Astrocyte of the spinal cord (primary cell): ENCODE data around the gene CNOT8.

Experiments used
- DNase-seq: peaks from one replicate; pipeline ENCODE4 v3.0.0; 2011; ENCODE audit warnings: low read depth, low spot score
- H3K4me3 ChIP-seq: 2 replicates; pipeline ENCODE4 v1.5.1; 2011; ENCODE audit warnings: low read depth, mild to moderate bottlenecking, low read length, moderate library complexity
- in situ Hi-C: cut with HindIII; loops from 2 replicates; pipeline ENCODE4 v1.10.0; 2017; ENCODE audit warnings: low sequenced_read_pairs
- TF ChIP-seq, protein P1 (sequence below): IDR thresholded peaks from 2 replicates; pipeline ENCODE4 v1.5.1; 2012; ENCODE audit warnings: low read depth, mild to moderate bottlenecking, low read length, inconsistent platforms

CNOT8 gene

DNA sequence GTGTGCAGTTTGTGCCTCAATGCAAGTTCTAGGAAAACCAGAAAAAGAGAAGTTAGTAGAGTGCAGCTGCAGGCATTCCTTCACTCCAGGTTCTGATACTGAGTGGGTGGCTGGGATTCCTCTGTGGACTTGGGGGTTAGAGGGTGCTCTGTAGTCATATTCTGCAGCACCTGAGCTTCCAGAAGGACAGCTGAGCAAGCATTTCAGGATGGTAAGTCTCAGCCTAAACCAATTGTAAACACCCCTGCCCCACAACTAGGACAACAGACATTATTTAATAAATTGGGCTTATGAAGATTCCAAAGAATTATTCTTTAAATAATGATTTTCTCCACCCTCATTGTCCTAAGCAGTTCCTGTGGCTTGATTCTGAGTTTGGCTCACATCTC is 17.2 kb upstream of the CNOT8 start:
- TF ChIP-seq, protein P1, sequence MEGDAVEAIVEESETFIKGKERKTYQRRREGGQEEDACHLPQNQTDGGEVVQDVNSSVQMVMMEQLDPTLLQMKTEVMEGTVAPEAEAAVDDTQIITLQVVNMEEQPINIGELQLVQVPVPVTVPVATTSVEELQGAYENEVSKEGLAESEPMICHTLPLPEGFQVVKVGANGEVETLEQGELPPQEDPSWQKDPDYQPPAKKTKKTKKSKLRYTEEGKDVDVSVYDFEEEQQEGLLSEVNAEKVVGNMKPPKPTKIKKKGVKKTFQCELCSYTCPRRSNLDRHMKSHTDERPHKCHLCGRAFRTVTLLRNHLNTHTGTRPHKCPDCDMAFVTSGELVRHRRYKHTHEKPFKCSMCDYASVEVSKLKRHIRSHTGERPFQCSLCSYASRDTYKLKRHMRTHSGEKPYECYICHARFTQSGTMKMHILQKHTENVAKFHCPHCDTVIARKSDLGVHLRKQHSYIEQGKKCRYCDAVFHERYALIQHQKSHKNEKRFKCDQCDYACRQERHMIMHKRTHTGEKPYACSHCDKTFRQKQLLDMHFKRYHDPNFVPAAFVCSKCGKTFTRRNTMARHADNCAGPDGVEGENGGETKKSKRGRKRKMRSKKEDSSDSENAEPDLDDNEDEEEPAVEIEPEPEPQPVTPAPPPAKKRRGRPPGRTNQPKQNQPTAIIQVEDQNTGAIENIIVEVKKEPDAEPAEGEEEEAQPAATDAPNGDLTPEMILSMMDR = no peak
- no peak overlapping the region for H3K4me3 ChIP-seq
- in situ Hi-C loops = no loop called here
- no peak for DNase-seq

DNA sequence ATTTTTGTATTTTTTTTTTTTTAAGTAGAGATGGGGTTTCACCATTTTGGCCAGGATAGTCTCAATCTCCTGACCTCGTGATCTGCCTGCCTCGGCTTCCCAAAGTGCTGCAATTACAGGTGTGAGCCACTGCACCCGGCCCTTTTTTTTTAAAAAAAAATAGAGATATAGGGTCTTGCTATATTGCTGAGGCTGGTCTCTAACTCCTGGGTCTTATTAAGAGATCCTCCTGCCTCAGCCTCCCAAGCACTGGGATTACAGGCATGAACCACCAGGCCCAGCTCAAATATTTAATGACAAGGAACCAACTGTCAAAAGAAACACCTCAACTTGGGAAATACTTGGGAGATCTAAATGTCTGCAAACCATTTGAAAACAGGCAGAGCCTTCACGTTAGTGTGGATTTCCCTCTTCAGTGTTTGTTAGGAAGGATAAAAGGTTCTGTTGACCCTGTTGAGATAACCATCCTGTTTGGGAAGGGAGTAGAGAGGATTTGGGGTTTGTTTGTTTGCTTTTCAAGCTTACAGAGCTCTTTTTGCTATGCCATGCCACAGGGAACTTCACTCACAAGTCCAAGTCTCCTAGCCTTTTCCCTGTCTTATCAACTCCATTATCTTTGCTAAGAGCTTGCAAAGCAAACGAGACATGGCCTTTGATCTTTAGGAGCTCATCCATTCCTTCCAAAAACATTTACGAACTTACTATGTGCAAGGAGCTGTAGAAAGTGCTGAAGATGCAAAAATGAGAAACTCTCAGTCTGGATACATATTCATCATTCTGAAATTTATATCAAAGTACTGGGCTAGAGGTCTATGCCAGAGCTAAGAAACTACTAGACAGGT is 15.5 kb upstream of the CNOT8 start:
- no peak overlapping the region for H3K4me3 ChIP-seq
- TF ChIP-seq, protein P1 = no peak
- no peak for DNase-seq
- in situ Hi-C loops = no loop called here

DNA sequence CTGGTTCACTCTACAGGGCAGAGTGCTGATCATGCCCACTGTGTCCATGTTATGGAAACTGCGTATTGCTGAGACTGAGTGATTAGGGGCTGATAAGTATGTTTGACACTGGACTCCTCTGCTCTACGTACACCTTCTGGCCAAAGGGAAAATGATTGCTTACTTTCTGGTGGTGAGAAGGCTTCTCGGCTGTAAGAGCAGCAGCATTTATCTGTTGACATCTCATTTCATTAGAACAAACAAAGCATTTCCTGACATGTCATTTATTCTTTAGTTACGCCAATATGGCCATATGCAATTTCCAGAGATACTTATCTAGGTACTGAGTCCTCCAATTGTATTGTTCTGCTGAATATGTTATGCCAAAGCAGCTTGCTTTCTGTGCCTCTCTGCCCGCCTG is 13.6 kb upstream of the CNOT8 start:
- DNase-seq = no peak
- H3K4me3 ChIP-seq = no peak overlapping the region
- in situ Hi-C loops = no loop called here
- TF ChIP-seq, protein P1 = no peak

DNA sequence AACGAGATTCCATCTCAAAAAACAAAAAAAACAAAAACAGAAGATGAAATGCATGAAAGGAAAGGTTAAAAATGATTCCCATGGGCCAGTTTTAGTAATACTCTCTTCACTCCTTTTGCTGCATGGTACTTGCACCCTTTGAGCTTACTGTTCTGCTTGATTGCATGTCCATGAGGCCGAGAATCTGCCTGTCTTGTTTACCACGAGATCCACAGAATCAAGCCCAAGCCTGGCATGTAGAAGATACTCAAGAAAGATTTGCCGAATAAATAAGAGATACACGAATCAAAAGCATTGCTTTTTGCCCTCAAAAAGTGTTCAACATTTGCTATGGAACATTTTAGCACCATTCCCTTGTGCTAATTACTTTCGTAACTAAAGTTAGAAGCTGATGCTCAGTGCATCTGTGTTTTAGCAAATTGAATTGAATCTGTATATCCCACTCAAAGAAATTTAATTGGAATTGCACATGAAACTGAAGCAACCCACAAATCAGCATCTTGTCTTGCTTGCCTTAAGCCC is 9.1 kb upstream of the CNOT8 start:
- H3K4me3 ChIP-seq = peak overlapping the region; percentile 67
- in situ Hi-C loops = no loop called here
- TF ChIP-seq, protein P1 = no peak
- DNase-seq = no peak

DNA sequence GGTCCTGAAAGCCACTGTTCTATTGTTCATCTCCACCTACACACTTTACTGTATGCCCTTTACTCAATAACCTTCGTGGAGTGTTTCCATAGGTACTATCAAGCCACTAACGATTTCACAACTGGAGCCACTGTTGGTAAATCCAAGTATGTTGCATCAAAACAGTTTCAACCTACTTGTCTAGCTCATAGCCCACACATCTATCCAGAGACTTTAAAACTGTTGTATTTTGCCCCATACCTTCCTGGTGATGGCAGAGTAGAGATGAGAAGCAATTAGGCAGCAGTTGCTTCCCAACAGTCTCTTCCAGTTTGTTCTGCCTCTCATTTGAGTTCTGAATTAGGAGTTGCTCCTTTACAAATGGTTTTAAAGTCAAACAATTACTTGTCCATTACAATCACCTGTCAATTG is 8.6 kb upstream of the CNOT8 start:
- TF ChIP-seq, protein P1 = no peak
- in situ Hi-C loops = no loop called here
- peak overlapping the region; percentile 67 for H3K4me3 ChIP-seq
- no peak for DNase-seq

DNA sequence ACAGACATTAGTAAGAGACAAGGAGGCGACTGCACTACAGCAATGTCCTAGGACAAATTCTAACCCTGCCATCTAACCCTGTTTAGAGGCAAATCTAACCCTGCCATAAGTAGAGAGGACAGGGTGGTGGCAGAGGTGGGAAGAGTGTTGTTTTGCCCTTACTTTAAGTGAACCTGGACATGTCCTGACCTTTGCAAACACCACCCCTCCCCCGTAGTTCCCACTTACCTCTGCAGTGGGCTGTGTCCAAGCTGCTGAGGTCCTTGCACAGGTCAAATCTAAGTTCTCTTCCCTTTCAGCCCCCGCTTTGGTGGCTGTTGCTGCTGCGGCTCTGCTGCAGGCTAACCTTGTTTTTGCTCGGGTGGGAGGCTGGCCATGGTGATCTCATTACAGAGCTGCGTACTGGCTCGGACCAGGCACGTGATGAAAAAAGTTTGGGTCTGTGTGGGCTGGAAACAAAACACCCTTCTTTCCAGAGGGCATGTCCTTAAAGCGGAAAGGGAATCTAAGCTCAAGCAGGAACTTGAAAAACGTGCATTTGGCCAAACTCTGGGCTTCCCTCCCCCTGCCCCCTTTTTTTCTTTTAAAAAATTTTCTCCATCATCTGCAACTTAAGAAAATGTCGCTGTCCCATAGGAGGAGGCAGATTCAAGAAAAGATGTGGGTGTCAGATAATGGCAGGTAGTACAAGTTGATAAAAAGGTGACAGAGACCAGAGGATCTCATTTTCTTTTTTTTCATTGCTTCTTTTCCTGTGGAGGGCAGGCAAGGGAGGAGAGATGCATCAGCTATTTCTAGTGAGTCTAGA is 8.0 kb upstream of the CNOT8 start, which contains the start of gene FAXDC2:
Gene FAXDC2, minus strand, starts transcription at position 349 of the 808 bp plus-strand sequence. CDS start 12,425 bp downstream, outside the sequence.
- peak within 1 kb of the TSS; percentile 67 for H3K4me3 ChIP-seq
- peak; percentile 87 for DNase-seq
- in situ Hi-C loops = no loop called here

More for the DNA sequence above, 8.0 kb upstream of the CNOT8 start, which contains the start of gene FAXDC2:
- TF ChIP-seq, protein P1 = no peak
